Smooth muscle cell of the brain vasculature (primary cell): ENCODE measurements around the gene MIOS.
"Not testable (repeated sequence)": the region's sequence is repeated elsewhere in the genome, so short reads cannot be mapped to it uniquely, and the experiment has no call there.

ENCODE experiments used
- DNase-seq: peaks from one replicate; pipeline ENCODE4 v3.0.0-alpha.2; 2012; ENCODE audit warnings: low read depth, low spot score

The MIOS gene

DNA sequence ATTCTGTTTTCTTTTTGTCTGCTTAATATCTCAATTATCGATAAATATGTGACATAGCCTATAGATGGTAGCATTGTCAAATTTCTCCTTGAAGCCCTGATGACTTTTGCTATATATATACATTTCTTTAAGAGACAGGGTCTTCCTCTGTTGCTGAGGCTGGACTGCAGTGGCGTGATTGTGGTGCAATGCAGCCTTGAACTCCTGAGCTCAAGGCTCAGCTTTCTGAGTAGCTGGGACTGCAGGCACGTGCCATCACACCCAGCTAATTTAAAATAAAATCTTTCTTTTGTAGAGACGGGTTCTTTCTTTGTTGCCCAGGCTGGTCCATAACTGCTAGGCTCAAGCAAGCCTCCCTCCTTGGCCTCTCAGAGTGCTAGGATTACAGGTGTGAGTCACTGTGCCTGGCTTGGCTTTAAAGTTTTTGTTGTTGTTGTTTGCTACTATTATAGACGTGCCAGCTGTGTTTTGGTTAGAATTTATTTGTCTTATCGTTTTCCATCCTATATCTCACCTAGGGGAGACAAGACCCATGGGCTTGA, 80.9 kb downstream of the MIOS start:
- no peak for DNase-seq

DNA sequence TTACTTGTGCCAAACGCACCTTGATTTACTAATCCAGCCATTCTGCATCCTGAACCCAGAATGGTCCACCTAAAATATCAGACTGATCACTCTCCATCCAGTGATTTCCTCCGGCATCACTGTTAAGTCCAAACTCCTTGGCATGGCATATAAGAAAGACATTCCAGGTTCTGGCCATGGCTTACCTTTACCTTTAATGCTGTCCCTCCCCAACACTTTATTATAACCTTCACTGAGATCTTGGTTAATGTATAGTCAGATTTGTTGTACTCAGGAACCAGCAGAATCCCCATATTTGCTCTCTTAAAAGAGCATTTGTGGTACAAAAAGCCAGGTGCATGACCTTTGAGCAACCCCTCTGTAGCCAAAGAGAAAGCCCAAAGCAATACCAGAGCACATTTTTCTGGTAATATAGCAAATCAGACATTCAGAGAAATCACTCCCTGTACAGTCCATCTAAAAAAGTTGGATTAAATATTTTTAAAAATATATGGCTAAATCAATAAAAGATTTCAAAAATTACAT, 84.1 kb downstream of the MIOS start:
- DNase-seq = no peak

DNA sequence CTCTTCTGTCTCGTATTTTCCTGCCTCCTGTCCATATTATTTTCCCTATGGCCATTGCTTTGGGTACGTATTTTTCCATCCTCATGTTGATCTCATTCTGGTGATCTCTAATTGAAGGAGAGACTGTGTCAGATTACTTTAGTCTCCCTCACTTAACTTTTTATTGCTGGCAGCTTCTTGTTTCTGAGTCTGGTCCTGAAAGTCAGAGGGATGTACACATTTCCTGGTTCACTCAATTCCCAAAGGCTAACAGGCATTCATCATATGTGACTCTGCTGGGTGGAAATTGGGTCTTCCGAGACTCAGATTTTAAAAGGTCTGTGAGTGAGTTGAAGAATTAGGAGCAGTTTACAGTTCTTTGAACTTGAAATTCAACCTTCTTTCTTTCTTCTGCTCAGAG, 84.8 kb downstream of the MIOS start:
- DNase-seq = no peak

DNA sequence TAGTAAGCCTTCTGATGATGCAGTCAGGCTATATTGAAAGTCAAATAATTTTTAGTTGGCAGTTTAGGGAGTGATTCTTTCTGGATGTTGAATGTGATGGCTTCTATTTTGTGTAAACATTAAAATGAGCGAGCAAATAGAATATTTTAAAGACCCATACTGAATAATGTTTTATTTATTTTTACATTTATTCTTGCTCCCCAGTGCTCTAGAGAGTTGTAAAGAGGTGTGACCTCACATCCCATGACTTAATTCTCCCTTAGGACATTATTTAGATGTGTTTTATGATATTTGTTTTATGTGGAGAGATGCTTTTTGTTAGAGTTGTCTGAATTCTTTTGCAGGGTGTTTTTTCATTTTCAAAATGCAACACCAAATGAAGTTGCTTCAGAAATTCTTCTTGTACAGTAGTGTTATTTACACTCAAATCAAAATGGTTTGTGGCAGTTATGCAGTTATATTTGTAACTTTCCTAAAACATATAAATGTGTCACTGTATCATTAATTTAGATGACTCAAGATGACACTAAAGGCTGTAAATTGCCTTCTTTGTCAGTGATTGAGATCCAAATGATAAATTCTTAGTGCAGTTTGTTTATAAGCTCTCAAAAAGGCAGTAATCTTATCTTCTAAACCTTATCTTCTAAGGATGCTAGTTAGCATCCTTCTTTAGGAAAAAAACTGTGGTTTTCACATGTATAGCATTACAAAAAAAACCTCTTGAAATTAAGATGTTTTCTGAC, 86.3 kb downstream of the MIOS start:
- no peak for DNase-seq

DNA sequence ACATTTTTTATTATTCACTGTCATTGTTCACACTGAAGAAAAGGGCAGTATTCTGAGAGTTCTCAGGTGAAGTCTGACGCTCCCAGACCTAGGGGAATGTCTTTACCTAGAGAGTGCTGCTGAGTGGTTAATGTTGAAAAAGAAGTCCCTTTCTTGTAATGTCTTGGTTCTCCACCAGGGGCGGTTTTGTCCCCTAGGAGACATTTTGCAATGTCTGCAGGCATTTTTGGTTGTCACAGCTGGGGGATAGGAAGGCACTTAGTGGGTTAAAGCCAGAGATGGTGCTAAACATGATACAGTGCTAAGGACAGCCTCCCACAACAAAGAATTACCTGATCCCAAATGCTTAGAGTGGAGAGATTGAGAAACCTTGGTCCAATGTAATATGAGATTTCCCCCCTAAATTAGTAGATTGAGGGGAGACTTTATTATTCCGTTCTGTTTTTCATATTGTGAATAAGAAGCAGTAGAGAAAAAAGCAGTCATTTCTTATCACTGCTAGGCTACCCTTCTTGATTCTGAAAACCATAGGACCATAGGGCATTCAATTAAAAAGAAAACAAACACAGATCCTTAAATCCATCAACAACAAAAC, 87.0 kb downstream of the MIOS start:
- no peak for DNase-seq

DNA sequence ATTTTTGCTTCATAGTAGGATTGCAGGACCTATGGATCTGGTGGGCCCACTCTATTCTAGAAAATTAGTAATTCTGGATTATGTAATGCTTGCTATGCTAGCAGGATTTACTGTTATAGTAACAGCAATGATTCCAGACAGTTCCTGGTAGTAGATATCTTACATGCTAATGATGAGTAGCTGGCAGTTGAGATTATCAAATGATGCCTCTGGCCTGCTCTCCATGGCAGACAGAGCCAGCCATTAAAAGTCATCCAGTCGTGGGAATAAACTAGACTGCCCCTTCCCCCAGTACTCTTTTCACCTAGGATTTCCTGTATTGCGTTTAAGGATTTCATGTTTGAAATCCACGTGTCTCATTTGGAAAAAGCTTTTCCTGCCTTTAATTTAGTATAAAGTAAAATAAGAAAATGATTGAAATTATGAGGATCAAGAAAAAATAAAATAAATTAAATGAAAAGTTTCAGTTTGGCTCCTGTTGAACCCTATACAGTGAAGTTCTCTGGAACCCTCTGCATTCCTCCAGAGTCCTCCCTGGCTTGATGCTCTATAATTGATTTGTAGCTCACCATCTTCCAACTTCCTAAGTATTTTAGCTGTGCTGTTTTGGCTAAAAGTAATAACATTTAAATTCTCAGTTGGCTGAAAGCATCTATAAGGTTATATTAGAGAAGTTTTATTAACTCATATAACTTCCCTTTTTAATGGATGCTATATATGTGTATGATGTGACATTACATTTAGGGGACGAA, 88.5 kb downstream of the MIOS start:
- DNase-seq = no peak

DNA sequence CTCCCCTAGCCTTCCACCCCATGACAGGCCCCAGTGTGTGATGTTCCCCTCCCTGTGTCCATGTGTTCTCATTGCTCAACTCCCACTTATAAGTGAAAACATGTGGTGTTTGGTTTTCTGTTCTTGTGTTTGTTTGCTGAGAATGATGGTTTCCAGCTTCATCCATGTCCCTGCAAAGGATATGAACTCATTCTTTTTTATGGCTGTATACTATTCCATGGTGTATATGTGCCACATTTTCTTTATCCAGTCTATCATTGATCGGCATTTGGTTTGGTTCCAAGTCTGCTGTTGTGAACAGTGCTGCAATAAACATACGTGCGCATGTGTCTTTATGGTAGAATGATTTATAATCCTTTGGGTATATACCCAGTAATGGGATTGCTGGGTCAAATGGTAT, 89.8 kb downstream of the MIOS start:
- DNase-seq = not testable (repeated sequence)
